Smooth muscle cell (in vitro differentiated cells): ENCODE data around the gene ARAP2. TPM values are rescaled to one million over a fixed set of nuclear protein-coding genes. Genes with fewer than 3 reads are reported as not detected.
A peak's percentile ranks its signal among the peaks of the same experiment; 100 is the strongest.

Source experiments
- DNase-seq: peaks from one replicate; lab custom pipeline; 2025; ENCODE audit not compliant: unreplicated experiment; lab: John Stamatoyannopoulos, UW
- H2AFZ ChIP-seq: fragments of 200-600 bp; sonication (generic); 2 replicates; pipeline ENCODE4 v1.6.0; 2016; ENCODE audit warnings: antibody characterized with exemption, low read depth, mild to moderate bottlenecking
- H3F3A ChIP-seq: fragments of 200-600 bp; sonication (generic); 2 replicates; pipeline ENCODE4 v1.6.0; 2017; ENCODE audit warnings: antibody characterized with exemption, low read depth
- H3K27ac ChIP-seq: fragments of 200-600 bp; sonication (generic); 2 replicates; pipeline ENCODE4 v1.5.1; 2016; ENCODE audit warnings: low read depth, mild to moderate bottlenecking
- H3K27me3 ChIP-seq: fragments of 200-600 bp; sonication (generic); 2 replicates; pipeline ENCODE4 v1.6.1; 2016; ENCODE audit warnings: low read depth, mild to moderate bottlenecking
- H3K36me3 ChIP-seq: fragments of 200-600 bp; sonication (generic); 2 replicates; pipeline ENCODE4 v1.5.1; 2016; ENCODE audit warnings: low read depth
- H3K4me1 ChIP-seq: fragments of 200-600 bp; sonication (generic); 2 replicates; pipeline ENCODE4 v1.5.1; 2016; ENCODE audit warnings: low read depth
- H3K4me2 ChIP-seq: fragments of 200-600 bp; sonication (generic); 2 replicates; pipeline ENCODE4 v1.6.0; 2016; ENCODE audit warnings: mild to moderate bottlenecking
- H3K4me3 ChIP-seq: fragments of 200-600 bp; sonication (generic); 2 replicates; pipeline ENCODE4 v1.5.1; 2016; ENCODE audit warnings: mild to moderate bottlenecking
- H3K79me2 ChIP-seq: fragments of 200-600 bp; sonication (generic); 2 replicates; pipeline ENCODE4 v1.6.0; 2016; ENCODE audit warnings: low read depth, mild to moderate bottlenecking
- H3K9ac ChIP-seq: fragments of 200-600 bp; sonication (generic); 2 replicates; pipeline ENCODE4 v1.6.0; 2016; ENCODE audit warnings: low read depth
- H3K9me3 ChIP-seq: fragments of 200-600 bp; sonication (generic); replicated peaks from 2 replicates; pipeline ENCODE4 v1.5.1; 2016; ENCODE audit warnings: low read depth
- H4K20me1 ChIP-seq: fragments of 200-600 bp; sonication (generic); 2 replicates; pipeline ENCODE4 v1.6.0; 2016; ENCODE audit warnings: low read depth
- CTCF ChIP-seq: fragments of 200-600 bp; sonication (generic); IDR thresholded peaks from 2 replicates; pipeline ENCODE4 v1.5.1; 2017; ENCODE audit warnings: borderline replicate concordance, mild to moderate bottlenecking, antibody characterized with exemption; ENCODE audit not compliant: insufficient read depth, poor library complexity, severe bottlenecking
- WGBS: methylation state at CpG from one replicate; pipeline ENCODE4 v1.1.7; 2016; ENCODE audit warnings: low lambda C conversion rate; 5-methylcytosine and 5-hydroxymethylcytosine counted together
- polyA plus RNA-seq: library from polyadenylated mRNA; unstranded; fragments of >200 nt; fragmentation: Nextera tagmentation; extraction: Ambion mirVana; gene quantifications from 2 replicates; pipeline ENCODE4 v1.2.1, GENCODE V29; 2016
- total RNA-seq: library from RNA; depleted of rRNA; stranded (reverse); fragments of >200 nt; gene quantifications from 2 replicates; pipeline ENCODE4 v1.2.3, GENCODE V29; 2014

Gene ARAP2
- total and polyA plus RNA-seq, 2 experiments from 2014 or later: 1.2 to 17.9 TPM

DNA sequence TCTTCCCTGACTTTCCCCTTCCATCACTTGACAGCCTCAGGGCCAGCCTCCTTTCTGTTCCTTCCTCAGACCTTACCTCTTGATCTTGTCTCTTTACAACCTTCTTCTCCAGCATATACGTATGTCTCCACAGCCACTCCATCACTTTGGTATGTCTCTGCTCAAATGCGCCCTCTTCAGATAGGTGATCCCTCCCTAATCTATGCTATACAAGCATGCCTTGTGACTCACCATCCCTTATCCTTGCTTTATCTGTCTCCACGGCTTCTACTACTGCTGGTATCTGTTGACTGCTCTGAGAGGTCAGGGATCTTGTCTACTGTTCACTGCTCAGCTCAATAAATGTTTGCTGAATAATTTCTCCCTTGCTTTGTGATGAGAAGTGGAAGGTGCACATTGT, 9.0 kb downstream of the ARAP2 start:
- no peak overlapping the region for H2AFZ ChIP-seq
- no peak for TF ChIP-seq CTCF
- H3K27ac ChIP-seq: peak overlapping the region; percentile 66
- H3K79me2 ChIP-seq: peaks cover 3% of the 10 kb centered on the region
- H3F3A ChIP-seq: no peaks in the 10 kb centered on the region
- 16% methylated on average over 3 of the region's 3 CpGs for WGBS
- no peaks in the 10 kb centered on the region for H3K4me1 ChIP-seq
- no peak for DNase-seq
- no peak overlapping the region for H3K4me2 ChIP-seq
- H3K9ac ChIP-seq: no peak overlapping the region
- H3K9me3 ChIP-seq: no peaks in the 10 kb centered on the region
- no peaks in the 10 kb centered on the region for H3K36me3 ChIP-seq
- H4K20me1 ChIP-seq: no peaks in the 10 kb centered on the region
- no peak overlapping the region for H3K4me3 ChIP-seq
- H3K27me3 ChIP-seq: no peaks in the 10 kb centered on the region

DNA sequence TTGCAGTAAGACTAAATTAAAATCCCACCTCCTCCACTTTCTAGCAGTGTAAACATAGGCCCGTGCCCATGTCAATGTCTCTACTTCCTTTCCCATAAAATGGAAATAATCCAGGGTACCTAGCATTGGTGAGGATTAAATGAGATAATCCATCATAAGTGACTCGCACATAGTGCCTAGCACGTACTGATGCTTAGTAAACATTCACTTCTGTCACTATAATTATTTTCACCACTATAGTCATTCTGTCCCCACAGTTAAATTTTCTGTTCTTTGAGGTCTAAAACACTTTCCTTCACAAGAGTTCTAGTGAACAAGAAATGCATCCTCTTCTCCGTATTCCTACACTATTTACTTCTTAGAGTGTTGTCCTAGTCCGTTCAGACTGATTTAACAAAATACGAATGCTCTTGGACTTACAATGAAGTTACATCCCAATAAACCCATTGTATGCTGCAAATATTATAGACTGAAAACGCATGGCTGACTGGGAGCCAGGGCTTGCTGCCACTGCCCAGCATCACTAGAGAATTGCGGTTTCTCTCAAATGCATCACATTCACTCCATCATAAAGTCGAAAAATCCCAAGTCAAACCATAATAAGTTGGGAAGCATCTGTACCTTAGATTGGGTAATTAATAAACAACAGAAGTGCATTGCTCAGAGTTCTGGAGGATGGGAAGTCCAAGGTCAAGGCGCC, 10.6 kb downstream of the ARAP2 start:
- Histone ChIP-seq H4K20me1 (no peaks in the 10 kb centered on the region), H3K4me2 (no peak overlapping the region), H3F3A (no peaks in the 10 kb centered on the region), H3K27ac (no peak overlapping the region), H3K27me3 (no peaks in the 10 kb centered on the region), H3K4me1 (no peaks in the 10 kb centered on the region), H3K9me3 (no peaks in the 10 kb centered on the region), H3K36me3 (no peaks in the 10 kb centered on the region), H3K9ac (no peak overlapping the region), H3K79me2 (peaks cover 3% of the 10 kb centered on the region), H2AFZ (no peak overlapping the region), H3K4me3 (no peak overlapping the region)
- 90% methylated on average over 10 of the region's 10 CpGs for WGBS
- no peak for DNase-seq
- TF ChIP-seq CTCF: no peak

GRCh38 chr4:36230534-36230933, 13.8 kb downstream of the ARAP2 start:
- no peaks in the 10 kb centered on the region for H3K36me3 ChIP-seq
- H3K4me1 ChIP-seq: no peaks in the 10 kb centered on the region
- H3K9ac ChIP-seq: no peak overlapping the region
- H3K27ac ChIP-seq: peak overlapping the region; percentile 3
- no peak for TF ChIP-seq CTCF
- H3K9me3 ChIP-seq: no peaks in the 10 kb centered on the region
- no peak overlapping the region for H3K4me2 ChIP-seq
- H3K27me3 ChIP-seq: no peaks in the 10 kb centered on the region
- no peak overlapping the region for H3K4me3 ChIP-seq
- H4K20me1 ChIP-seq: no peaks in the 10 kb centered on the region
- H3F3A ChIP-seq: no peaks in the 10 kb centered on the region
- DNase-seq: no peak
- peaks cover 3% of the 10 kb centered on the region for H3K79me2 ChIP-seq
- WGBS: 98% methylated on average over 3 of the region's 3 CpGs
- H2AFZ ChIP-seq: no peak overlapping the region

DNA sequence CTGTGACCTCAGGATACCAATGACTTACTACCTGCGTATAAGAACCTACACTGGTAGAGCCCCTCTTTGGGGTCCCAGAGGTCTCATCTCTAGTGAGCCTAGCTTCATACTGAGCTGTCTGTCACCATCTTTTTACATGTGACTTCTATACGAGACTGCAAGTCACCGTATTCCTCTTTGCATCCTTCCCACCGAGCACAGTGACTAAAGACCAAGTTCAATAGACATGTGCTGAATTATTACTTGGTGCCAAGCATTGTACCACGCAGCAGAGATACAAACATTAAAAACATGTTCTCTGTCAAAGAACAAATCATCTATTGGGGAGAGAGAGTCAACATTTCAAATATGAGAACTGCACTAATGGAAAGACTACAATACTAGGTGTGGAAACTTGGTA, 16.4 kb downstream of the ARAP2 start:
- Histone ChIP-seq H3K4me3 (no peak overlapping the region), H3K9ac (no peak overlapping the region), H4K20me1 (no peaks in the 10 kb centered on the region), H3K79me2 (peaks cover 3% of the 10 kb centered on the region), H3K9me3 (no peaks in the 10 kb centered on the region), H3K4me1 (no peaks in the 10 kb centered on the region), H3K27ac (no peak overlapping the region), H2AFZ (no peak overlapping the region), H3F3A (no peaks in the 10 kb centered on the region), H3K27me3 (no peaks in the 10 kb centered on the region), H3K4me2 (no peak overlapping the region), H3K36me3 (no peaks in the 10 kb centered on the region)
- DNase-seq: no peak
- whole genome bisulfite sequencing: 93% methylated on average over 5 of the region's 5 CpGs
- TF ChIP-seq CTCF: no peak
